Keratinocyte (primary cell): ENCODE measurements around the gene NGEF. TPM values are rescaled to one million over a fixed set of nuclear protein-coding genes. Genes with fewer than 3 reads are reported as not detected.
A peak's percentile ranks its signal among the peaks of the same experiment; 100 is the strongest.

Source experiments
- DNase-seq: peaks from one replicate; pipeline ENCODE4 v3.0.0-alpha.2; 2011; ENCODE audit warnings: low read depth, missing footprints, low spot score
- FAIRE-seq: peaks from 2 replicates; lab custom pipeline; 2011; peaks lifted over from hg19 to GRCh38; lab: Jason Lieb, UNC
- H2AFZ ChIP-seq: 2 replicates; pipeline ENCODE4 v1.6.0; 2012; ENCODE audit warnings: low read length, control low read depth, inconsistent platforms; ENCODE audit not compliant: control insufficient read depth
- H3K27ac ChIP-seq: 2 replicates; pipeline ENCODE4 v1.5.1; 2011; ENCODE audit warnings: low read length; ENCODE audit not compliant: control insufficient read depth, insufficient read depth
- H3K27me3 ChIP-seq: 3 replicates; pipeline ENCODE4 v1.6.0; 2011; ENCODE audit warnings: low read length; ENCODE audit not compliant: control insufficient read depth, insufficient read depth; ENCODE audit errors: extremely low read depth
- H3K36me3 ChIP-seq, 2 experiments: 2 replicates in 1 of 2; 3 replicates in 1 of 2; pipeline ENCODE4 v1.5.1; 2011; ENCODE audit warnings: low read length in 2 of 2, mild to moderate bottlenecking in 1 of 2; ENCODE audit not compliant: control insufficient read depth in 2 of 2, insufficient read depth in 2 of 2; ENCODE audit errors: extremely low read depth in 1 of 2
- H3K4me1 ChIP-seq: 3 replicates; pipeline ENCODE4 v1.5.1; 2011; ENCODE audit warnings: low read length; ENCODE audit not compliant: control insufficient read depth, insufficient read depth; ENCODE audit errors: extremely low read depth
- H3K4me2 ChIP-seq: 3 replicates; pipeline ENCODE4 v1.6.0; 2011; ENCODE audit warnings: low read depth, low read length; ENCODE audit not compliant: control insufficient read depth, insufficient read depth; ENCODE audit errors: extremely low read depth
- H3K4me3 ChIP-seq, 3 experiments: fragments of 200-600 bp in 1 of 3; sonication (generic) in 1 of 3; 2 replicates in 2 of 3; 3 replicates in 1 of 3; pipeline ENCODE4 v1.5.1; 2011 to 2016; ENCODE audit warnings: low read length in 3 of 3, mild to moderate bottlenecking in 3 of 3, control low read depth in 2 of 3, inconsistent platforms in 1 of 3, low read depth in 1 of 3, mixed read lengths in 1 of 3, mixed run types in 1 of 3, moderate library complexity in 1 of 3; ENCODE audit not compliant: control insufficient read depth in 2 of 3, insufficient read depth in 2 of 3; ENCODE audit errors: extremely low read depth in 1 of 3
- H3K79me2 ChIP-seq: 2 replicates; pipeline ENCODE4 v1.6.0; 2012; ENCODE audit warnings: low read length; ENCODE audit not compliant: control insufficient read depth, insufficient read depth
- H3K9ac ChIP-seq: 3 replicates; pipeline ENCODE4 v1.6.0; 2011; ENCODE audit warnings: low read length; ENCODE audit not compliant: control insufficient read depth, insufficient read depth; ENCODE audit errors: extremely low read depth
- H3K9me1 ChIP-seq: 3 replicates; pipeline ENCODE4 v1.6.0; 2011; ENCODE audit warnings: low read length; ENCODE audit not compliant: control insufficient read depth, insufficient read depth; ENCODE audit errors: extremely low read depth
- H3K9me3 ChIP-seq: 2 replicates; pipeline ENCODE4 v1.5.1; 2012; ENCODE audit warnings: low read depth, low read length; ENCODE audit not compliant: control insufficient read depth
- H4K20me1 ChIP-seq: 3 replicates; pipeline ENCODE4 v1.6.0; 2011; ENCODE audit warnings: low read length; ENCODE audit not compliant: control insufficient read depth, insufficient read depth; ENCODE audit errors: extremely low read depth
- CTCF ChIP-seq, 3 experiments: IDR thresholded peaks in 1 of 3; conservative IDR thresholded peaks in 1 of 3; optimal IDR thresholded peaks in 1 of 3; 2 replicates in 2 of 3; 3 replicates in 1 of 3; pipeline versions ENCODE3 to v1.5.1; 2011; ENCODE audit warnings: low read length in 3 of 3, mild to moderate bottlenecking in 3 of 3, moderate library complexity in 2 of 3, control low read depth in 1 of 3, inconsistent platforms in 1 of 3; ENCODE audit not compliant: insufficient read depth in 2 of 3; ENCODE audit errors: extremely low read depth in 1 of 3
- EZH2 ChIP-seq: IDR thresholded peaks from one replicate; pipeline ENCODE4 v1.6.1; 2012; ENCODE audit warnings: inconsistent platforms, mild to moderate bottlenecking, low read length, moderate library complexity
- dilution Hi-C: fragments of 300-500 bp; cut with MboI; formaldehyde crosslinking; loops from one replicate; pipeline ENCODE4 v1.7.0; 2020; ENCODE audit warnings: low sequenced_read_pairs; ENCODE audit not compliant: extremely low pct_ligation_motif_present
- polyA plus RNA-seq, 5 experiments: library from polyadenylated mRNA; depleted of rRNA in 3 of 5; stranded (reverse) in 3 of 5; stranded (forward) in 1 of 5; unstranded in 1 of 5; fragments of >200 nt; gene quantifications; 1 replicate in 1 of 5; 2 replicates in 3 of 5; 3 replicates in 1 of 5; pipeline versions ENCODE4 v1.2.1 to v1.2.3, GENCODE V29; 2011 to 2012; ENCODE audit warnings: missing spikeins in 2 of 5, low read depth in 1 of 5, low replicate concordance in 1 of 5

NGEF gene
- polyA plus RNA-seq, 1 donor (not counting 4 experiments of a cell fraction or from before 2014, with no cell fraction given): 0.17 TPM

- Histone ChIP-seq H3K79me2 (no peaks in the 10 kb centered on the region), H3K27ac (no peak overlapping the region), H3K4me1 (peaks cover 12% of the 10 kb centered on the region), H3K9me3 (peaks cover 3% of the 10 kb centered on the region), H3K9ac (no peak overlapping the region), H2AFZ (no peak overlapping the region), H3K4me2 (no peak overlapping the region), H3K36me3 (no peaks in the 10 kb centered on the region), H3K4me3 (no peak overlapping the region), H4K20me1 (no peaks in the 10 kb centered on the region), H3K9me1 (no peaks in the 10 kb centered on the region), H3K27me3 (no peaks in the 10 kb centered on the region)
- DNase-seq: no peak
- no peak for TF ChIP-seq EZH2
- TF ChIP-seq CTCF (optimal IDR thresholded peaks at IDR 0.05 in 1 of 3, IDR thresholded peaks at IDR 0.05 in 1 of 3, conservative IDR thresholded peaks at IDR 0.05 in 1 of 3; ENCODE audit: extremely low read depth in 1 of 3, insufficient read depth in 2 of 3, low read length in 3 of 3): no peak
- dilution Hi-C loops: no loop called here
- no peak for FAIRE-seq
Observed at GRCh38 chr2:233036162-233036838, 23.2 kb upstream of the NGEF start.

- Histone ChIP-seq H2AFZ (no peak overlapping the region), H3K9ac (no peak overlapping the region), H3K9me1 (no peaks in the 10 kb centered on the region), H3K36me3 (no peaks in the 10 kb centered on the region), H4K20me1 (no peaks in the 10 kb centered on the region), H3K27me3 (no peaks in the 10 kb centered on the region), H3K4me2 (no peak overlapping the region), H3K4me1 (peaks cover 12% of the 10 kb centered on the region), H3K79me2 (no peaks in the 10 kb centered on the region), H3K4me3 (no peak overlapping the region), H3K9me3 (peaks cover 3% of the 10 kb centered on the region), H3K27ac (no peak overlapping the region)
- DNase-seq (no peak), FAIRE-seq (peak; percentile 81)
- TF ChIP-seq EZH2 (no peak), CTCF (optimal IDR thresholded peaks at IDR 0.05 in 1 of 3, IDR thresholded peaks at IDR 0.05 in 1 of 3, conservative IDR thresholded peaks at IDR 0.05 in 1 of 3; ENCODE audit: extremely low read depth in 1 of 3, insufficient read depth in 2 of 3, low read length in 3 of 3) (no peak)
- dilution Hi-C loops: no loop called here
Observed at GRCh38 chr2:233035426-233036161, 22.5 kb upstream of the NGEF start.
